A673 (cell line): ENCODE data around the gene CDH4. TPM values are rescaled to one million over a fixed set of nuclear protein-coding genes. Genes with fewer than 3 reads are reported as not detected.
"Not testable (repeated sequence)": the region's sequence is repeated elsewhere in the genome, so short reads cannot be mapped to it uniquely, and the experiment has no call there.

Source experiments
- BruUV-seq: library from RNA; stranded (reverse); fragments of 400-500 nt; replicated peaks from 2 replicates; lab custom pipeline; 2021; lab: Mats Ljungman, UMichigan
- CTCF ChIA-PET: fragments of 300-600 bp; sonication (Branson Sonifier 250); formaldehyde crosslinking; loops from one replicate; lab custom pipeline; 2022; ENCODE audit warnings: antibody characterized with exemption; lab: Charles Lee
- POLR2A ChIA-PET: fragments of 300-600 bp; sonication (Branson Sonifier 250); formaldehyde crosslinking; loops from one replicate; lab custom pipeline; 2022; ENCODE audit warnings: antibody characterized with exemption; ENCODE audit not compliant: low non-redundant PET; lab: Charles Lee
- DNase-seq: peaks from one replicate; pipeline ENCODE4 v3.0.0-alpha.2; 2015; ENCODE audit warnings: low spot score
- H3K27ac ChIP-seq: fragments of 200-600 bp; sonication (generic); 2 replicates; pipeline ENCODE4 v1.5.1; 2016; ENCODE audit warnings: mixed run types, low read depth, mild to moderate bottlenecking, mixed read lengths, antibody characterized with exemption, low read length; ENCODE audit not compliant: poor library complexity, severe bottlenecking
- H3K27me3 ChIP-seq: fragments of 200-600 bp; sonication (generic); replicated peaks from 2 replicates; pipeline ENCODE4 v1.6.1; 2017; ENCODE audit warnings: mixed run types, low read depth, mild to moderate bottlenecking, mixed read lengths, antibody characterized with exemption, low read length; ENCODE audit not compliant: insufficient read depth, poor library complexity
- H3K36me3 ChIP-seq: fragments of 200-600 bp; sonication (generic); 2 replicates; pipeline ENCODE4 v1.6.1; 2016; ENCODE audit warnings: mixed run types, mild to moderate bottlenecking, mixed read lengths, antibody characterized with exemption, low read length; ENCODE audit not compliant: insufficient read depth, poor library complexity, severe bottlenecking
- H3K4me1 ChIP-seq: fragments of 200-600 bp; sonication (generic); 2 replicates; pipeline ENCODE4 v1.6.1; 2017; ENCODE audit warnings: mixed run types, mild to moderate bottlenecking, mixed read lengths, antibody characterized with exemption, low read length; ENCODE audit not compliant: insufficient read depth, poor library complexity, severe bottlenecking
- H3K4me3 ChIP-seq: fragments of 200-600 bp; sonication (generic); 2 replicates; pipeline ENCODE4 v1.5.1; 2016; ENCODE audit warnings: low read depth, mixed run types, mild to moderate bottlenecking, mixed read lengths, low read length; ENCODE audit not compliant: poor library complexity, severe bottlenecking
- H3K9me3 ChIP-seq: fragments of 200-600 bp; sonication (generic); 2 replicates; pipeline ENCODE4 v1.6.1; 2016; ENCODE audit warnings: mixed run types, low read depth, mild to moderate bottlenecking, mixed read lengths, antibody characterized with exemption, low read length; ENCODE audit not compliant: poor library complexity, severe bottlenecking
- CTCF ChIP-seq: fragments of 300-800, 200-600 bp; sonication (generic); conservative IDR thresholded peaks from 2 replicates; pipeline ENCODE4 v1.5.1; 2017; ENCODE audit warnings: low read depth, mild to moderate bottlenecking, antibody characterized with exemption, low read length, moderate library complexity, mixed read lengths
- EZH2 ChIP-seq: fragments of 200-600 bp; sonication (generic); IDR thresholded peaks from 2 replicates; pipeline ENCODE4 v1.6.1; 2017; ENCODE audit warnings: borderline replicate concordance, low read depth, mild to moderate bottlenecking, mixed read lengths, antibody characterized with exemption, low read length; ENCODE audit not compliant: poor library complexity, severe bottlenecking
- intact Hi-C: fragments of 100-400 bp; cut with micrococcal nuclease; formaldehyde crosslinking; loops from one replicate; pipeline ENCODE4 v1.10.0; 2022; ENCODE audit not compliant: unreplicated experiment
- total RNA-seq: library from RNA; stranded (reverse); gene quantifications from 2 replicates; pipeline ENCODE4 v1.2.3, GENCODE V29; 2021

The CDH4 gene
- total RNA-seq, 1 experiment from 2014 or later: 8.3 TPM

DNA sequence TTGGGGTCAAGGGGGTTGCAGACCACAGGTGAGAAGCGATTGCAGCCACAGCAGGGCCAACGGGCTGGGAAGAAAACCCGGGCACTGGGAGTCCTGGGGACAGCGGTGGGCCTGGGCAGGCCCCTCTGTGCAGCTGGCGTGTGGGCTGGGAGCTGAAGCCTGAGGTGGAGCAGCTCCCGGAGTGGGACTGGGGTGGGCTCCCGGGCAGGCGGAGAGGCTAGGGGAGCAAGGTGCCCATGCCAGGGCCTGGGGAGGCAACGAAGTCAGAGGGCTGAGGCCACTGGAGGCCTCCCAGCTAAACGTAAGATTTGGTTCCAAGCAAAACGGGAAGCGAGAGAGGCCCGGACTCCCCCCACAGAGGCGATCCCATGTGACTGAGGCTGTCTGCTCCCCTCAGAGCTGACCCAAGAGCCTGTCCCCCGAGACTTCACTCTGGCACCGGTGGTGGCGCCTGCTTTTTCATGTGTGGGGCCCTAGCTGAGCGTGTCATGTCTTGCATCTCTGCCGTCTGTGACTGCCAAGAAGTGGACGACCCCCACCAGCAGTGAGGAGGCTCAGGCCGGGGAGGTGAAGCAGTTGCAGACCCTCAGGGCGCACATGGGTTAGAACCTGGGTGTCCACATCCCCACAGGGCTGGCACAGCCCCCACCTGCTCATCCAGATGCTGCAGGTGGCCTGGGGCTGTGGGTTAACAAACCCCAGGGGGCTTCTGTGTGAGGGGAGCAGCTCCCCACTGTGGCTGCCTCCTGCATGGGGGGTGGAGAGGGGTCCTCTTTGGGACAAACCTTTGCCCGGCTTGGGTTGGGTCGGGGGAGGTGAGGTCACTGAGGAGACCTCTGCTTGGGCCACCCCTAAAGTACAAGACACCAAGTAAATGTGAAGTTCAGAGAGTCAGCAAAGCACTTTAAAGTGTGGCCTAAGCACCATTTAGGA is 601.3 kb downstream of the CDH4 start:
- DNase-seq: no peak
- TF ChIP-seq CTCF (no peak), EZH2 (no peak)
- no peaks in the 10 kb centered on the region for H3K36me3 ChIP-seq
- no peak overlapping the region for H3K27ac ChIP-seq
- no TSS peak for BruUV-seq
- intact Hi-C loops: no loop called here
- ChIA-PET POLR2A (interaction anchor here (0.6 kb wide), 1 partner anchor 555 kb away, joined by 3 read pairs; no protein-coding TSS in a partner anchor), CTCF (no interaction called here)
- H3K9me3 ChIP-seq: no peaks in the 10 kb centered on the region
- H3K27me3 ChIP-seq: no peaks in the 10 kb centered on the region
- no peak overlapping the region for H3K4me3 ChIP-seq
- no peaks in the 10 kb centered on the region for H3K4me1 ChIP-seq

GRCh38 chr20:61854538-61854937 is 602.5 kb downstream of the CDH4 start:
- H3K27ac ChIP-seq, CTCF ChIA-PET, POLR2A ChIA-PET, BruUV-seq, H3K9me3 ChIP-seq, DNase-seq, H3K27me3 ChIP-seq, H3K36me3 ChIP-seq, H3K4me3 ChIP-seq, intact Hi-C loops, H3K4me1 ChIP-seq: not testable (repeated sequence)

GRCh38 chr20:61855286-61855685 is 603.2 kb downstream of the CDH4 start:
- no peaks in the 10 kb centered on the region for H3K4me1 ChIP-seq
- intact Hi-C loops: no loop called here
- BruUV-seq: no TSS peak
- no peak overlapping the region for H3K4me3 ChIP-seq
- H3K27ac ChIP-seq: no peak overlapping the region
- TF ChIP-seq CTCF: no peak
- no peak for TF ChIP-seq EZH2
- ChIA-PET CTCF (no interaction called here), POLR2A (no interaction called here)
- H3K9me3 ChIP-seq: no peaks in the 10 kb centered on the region
- H3K36me3 ChIP-seq: no peaks in the 10 kb centered on the region
- DNase-seq: no peak
- no peaks in the 10 kb centered on the region for H3K27me3 ChIP-seq
